ENCODE measurements around the gene EYA4.

DNA sequence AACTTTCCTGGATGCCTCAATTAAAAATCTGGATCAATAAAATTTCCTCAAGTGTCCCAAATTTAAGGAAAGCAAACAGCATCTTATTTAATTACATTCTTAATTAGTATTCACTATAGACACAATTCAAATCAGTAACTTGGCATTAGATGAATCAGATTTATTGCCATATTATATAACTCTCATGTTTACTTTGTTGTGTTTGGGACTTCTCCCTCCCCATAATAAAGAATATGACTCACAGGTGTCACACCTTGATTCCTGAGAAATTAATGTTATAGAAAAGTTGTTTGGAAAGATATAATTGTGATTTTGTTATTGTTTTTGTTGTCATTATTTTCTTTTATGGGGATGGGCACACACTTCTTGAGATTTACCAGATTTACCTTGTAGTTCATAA, 18.4 kb downstream of the EYA4 start:
- TF ChIP-seq POLR2AphosphoS5 (IDR thresholded peaks at IDR 0.05) (no peak), POLR2A (IDR thresholded peaks at IDR 0.05) (no peak)
